Mesodermal cell (in vitro differentiated cells): Measurements from ENCODE around the gene BSG.
A peak's percentile ranks its signal among the peaks of the same experiment; 100 is the strongest.

Source experiments
- H3K27ac ChIP-seq: 2 replicates; pipeline ENCODE4 v1.7.0; 2013; ENCODE audit warnings: mild to moderate bottlenecking, low read depth, low read length, moderate library complexity; ENCODE audit not compliant: severe bottlenecking
- H3K36me3 ChIP-seq: 2 replicates; pipeline ENCODE4 v1.7.1; 2013; ENCODE audit warnings: mild to moderate bottlenecking, low read length, moderate library complexity; ENCODE audit not compliant: control insufficient read depth, insufficient read depth
- H3K4me1 ChIP-seq: one replicate; pipeline ENCODE4 v1.7.1; 2013; ENCODE audit warnings: mild to moderate bottlenecking, low read length; ENCODE audit not compliant: insufficient read depth, control insufficient read depth, poor library complexity, severe bottlenecking
- H3K4me3 ChIP-seq: 2 replicates; pipeline ENCODE4 v1.7.0; 2013; ENCODE audit warnings: low read length, control low read depth, mild to moderate bottlenecking; ENCODE audit not compliant: insufficient read depth, poor library complexity, severe bottlenecking; ENCODE audit errors: extremely low read depth
- H3K9me3 ChIP-seq: 2 replicates; pipeline ENCODE4 v1.7.1; 2013; ENCODE audit warnings: mild to moderate bottlenecking, low read length, moderate library complexity; ENCODE audit not compliant: control insufficient read depth
- WGBS, 2 experiments: methylation state at CpG; one replicate each; pipeline ENCODE4 v1.1.5; 2013; ENCODE audit warnings: missing lambda C conversion rate in 2 of 2; ENCODE audit not compliant: insufficient coverage in 2 of 2; 5-methylcytosine and 5-hydroxymethylcytosine counted together

The BSG gene

DNA sequence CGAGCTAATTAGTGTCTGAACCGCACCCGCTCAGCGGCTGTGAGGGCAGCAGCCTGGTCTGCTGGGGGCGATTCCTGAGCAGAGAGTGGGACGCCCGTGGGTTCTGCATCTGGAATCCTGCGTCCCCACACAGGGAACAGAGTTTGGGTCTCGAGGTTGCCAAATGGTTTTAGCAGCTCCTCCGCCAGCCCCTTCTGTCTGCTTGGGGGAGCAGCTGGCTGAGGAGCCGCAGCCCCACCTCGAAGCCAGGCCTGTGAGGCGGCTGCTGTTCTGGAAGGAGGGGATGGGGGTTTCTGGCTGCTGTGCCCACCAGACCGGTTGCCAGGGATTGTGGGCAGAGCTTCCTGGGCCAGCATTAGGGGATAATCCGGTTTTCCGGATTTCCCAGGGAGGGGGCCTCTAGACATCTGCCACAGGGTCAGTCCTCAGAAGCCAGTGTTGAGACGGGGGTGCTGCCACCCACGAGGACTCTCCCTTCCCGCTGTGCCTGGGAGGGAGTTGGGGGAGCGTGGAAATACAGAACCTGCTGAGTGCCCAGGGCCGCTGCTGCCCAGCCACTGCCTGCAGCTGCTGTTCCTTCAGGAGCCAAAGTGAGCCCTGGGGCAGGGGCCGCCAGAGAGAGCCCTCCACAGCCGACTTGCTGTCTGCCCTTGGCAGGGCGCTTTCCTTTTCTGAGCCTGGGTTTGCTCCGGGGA is 38.9 kb upstream of the BSG start:
- no peaks in the 10 kb centered on the region for H3K9me3 ChIP-seq
- 70 to 82% methylated on average over 20 to 24 of the region's 25 CpGs for WGBS, 2 experiments
- peaks cover 47% of the 10 kb centered on the region for H3K36me3 ChIP-seq
- peak overlapping the region; percentile 98 for H3K4me3 ChIP-seq
- peak overlapping the region; percentile 73 for H3K27ac ChIP-seq
- H3K4me1 ChIP-seq = peaks cover 11% of the 10 kb centered on the region

DNA sequence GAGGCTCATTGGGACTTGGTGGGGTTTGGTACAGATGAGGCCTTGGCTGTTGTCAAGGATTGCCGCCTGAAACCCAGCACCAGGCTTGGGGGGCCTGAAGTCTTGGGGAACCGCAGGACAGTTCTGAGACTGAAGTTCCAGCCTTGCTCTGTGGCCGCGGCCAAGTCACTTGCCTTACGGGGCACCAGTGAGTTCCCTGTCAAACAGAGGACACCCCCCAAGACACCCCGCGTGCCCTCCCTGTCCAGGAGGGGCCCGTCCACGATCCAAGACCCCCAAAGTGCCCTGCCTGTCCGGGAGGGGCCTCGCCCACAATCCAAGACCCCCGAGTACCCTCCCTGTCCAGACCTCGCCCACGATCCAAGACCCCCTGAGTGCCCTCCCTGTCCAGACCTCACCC is 38.3 kb upstream of the BSG start:
- H3K36me3 ChIP-seq = peaks cover 52% of the 10 kb centered on the region
- WGBS, 2 experiments = 95 to 100% methylated on average over 5 to 8 of the region's 14 CpGs
- no peak overlapping the region for H3K27ac ChIP-seq
- no peaks in the 10 kb centered on the region for H3K9me3 ChIP-seq
- H3K4me1 ChIP-seq = peaks cover 11% of the 10 kb centered on the region
- peak overlapping the region; percentile 98 for H3K4me3 ChIP-seq

DNA sequence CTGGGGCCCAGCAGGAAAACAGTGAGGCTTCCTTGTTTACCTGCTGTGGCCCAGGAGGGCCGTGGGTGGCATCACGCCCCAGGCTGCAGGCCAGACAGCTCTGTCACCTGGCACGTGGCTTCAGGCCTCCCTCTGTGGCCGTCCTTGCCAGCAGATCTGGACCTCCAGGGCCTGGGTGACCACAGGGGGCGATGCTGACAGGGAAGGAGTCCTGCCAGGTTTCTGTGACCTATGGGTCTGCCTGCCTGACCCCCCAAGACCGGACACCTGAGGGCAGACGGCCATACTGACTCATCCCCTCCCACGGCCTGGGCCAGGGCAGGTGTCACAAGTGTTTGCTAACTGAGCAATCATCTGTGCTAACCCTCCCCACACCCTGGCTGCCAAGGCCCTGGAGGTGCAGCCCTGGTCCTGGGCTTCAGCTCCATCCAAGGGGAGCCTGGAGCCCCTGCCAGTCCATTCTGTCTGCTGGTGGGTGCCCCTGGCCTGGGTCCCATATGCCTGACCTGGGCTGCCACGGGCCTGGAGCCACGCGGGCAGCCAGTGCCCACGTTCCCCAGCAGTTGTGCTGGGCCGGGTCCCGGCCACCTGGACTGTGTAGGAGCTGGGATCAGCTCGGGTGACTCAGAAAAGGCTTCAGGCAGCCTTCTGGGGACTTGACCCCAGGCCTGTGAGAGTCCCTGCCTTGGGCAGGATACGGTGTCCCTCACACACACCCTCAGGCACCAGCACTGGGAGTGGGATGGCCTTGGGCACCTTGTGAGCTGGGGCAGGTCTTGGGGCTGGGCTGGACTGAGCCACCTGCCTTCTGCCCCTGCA is 37.2 kb upstream of the BSG start:
- WGBS, 2 experiments = 84 to 85% methylated on average over 12 to 16 of the region's 16 CpGs
- no peaks in the 10 kb centered on the region for H3K9me3 ChIP-seq
- H3K36me3 ChIP-seq = peaks cover 61% of the 10 kb centered on the region
- no peak overlapping the region for H3K27ac ChIP-seq
- peaks cover 11% of the 10 kb centered on the region for H3K4me1 ChIP-seq
- no peak overlapping the region for H3K4me3 ChIP-seq

DNA sequence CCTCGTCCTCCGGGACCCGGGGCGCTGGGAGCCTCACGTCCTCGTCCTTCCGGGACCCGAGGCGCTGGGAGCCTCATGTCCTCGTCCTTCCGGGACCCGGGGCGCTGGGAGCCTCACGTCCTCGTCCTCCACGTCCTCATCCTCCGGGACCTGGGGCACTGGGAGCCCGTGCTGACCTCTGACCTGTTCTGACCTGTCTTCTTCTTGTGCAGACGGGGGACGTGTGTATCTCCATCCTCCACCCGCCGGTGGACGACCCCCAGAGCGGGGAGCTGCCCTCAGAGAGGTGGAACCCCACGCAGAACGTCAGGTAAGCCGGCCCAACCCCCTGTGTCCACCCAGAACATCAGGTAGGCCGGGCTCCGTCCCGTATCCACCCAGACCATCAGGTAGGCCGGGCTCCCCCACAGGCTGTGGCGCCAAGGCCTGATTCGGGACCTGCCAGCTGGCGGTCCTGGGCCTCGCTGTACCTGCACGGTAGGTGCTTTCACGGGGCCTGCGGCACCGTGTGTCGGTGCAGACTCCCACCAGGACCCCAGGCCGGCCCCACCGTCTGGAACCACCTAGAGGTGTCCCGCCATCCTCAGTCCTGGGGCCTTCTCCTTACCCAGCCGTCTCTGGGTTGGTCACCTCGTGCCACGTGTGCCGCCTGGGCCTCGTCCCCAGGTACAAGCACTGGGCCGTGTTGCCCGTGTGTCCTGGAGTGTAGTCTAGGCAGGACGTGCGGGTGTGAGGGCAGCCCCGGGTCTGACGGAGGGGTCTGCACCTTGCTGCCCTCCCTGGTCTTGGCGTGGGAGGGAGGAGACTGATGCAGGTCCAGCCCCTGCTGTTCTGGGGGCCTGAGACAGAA is 36.1 kb upstream of the BSG start:
- no peaks in the 10 kb centered on the region for H3K9me3 ChIP-seq
- H3K27ac ChIP-seq = no peak overlapping the region
- peaks cover 63% of the 10 kb centered on the region for H3K36me3 ChIP-seq
- WGBS, 2 experiments = 95 to 96% methylated on average over 53 to 55 of the region's 55 CpGs
- peaks cover 11% of the 10 kb centered on the region for H3K4me1 ChIP-seq
- H3K4me3 ChIP-seq = no peak overlapping the region

DNA sequence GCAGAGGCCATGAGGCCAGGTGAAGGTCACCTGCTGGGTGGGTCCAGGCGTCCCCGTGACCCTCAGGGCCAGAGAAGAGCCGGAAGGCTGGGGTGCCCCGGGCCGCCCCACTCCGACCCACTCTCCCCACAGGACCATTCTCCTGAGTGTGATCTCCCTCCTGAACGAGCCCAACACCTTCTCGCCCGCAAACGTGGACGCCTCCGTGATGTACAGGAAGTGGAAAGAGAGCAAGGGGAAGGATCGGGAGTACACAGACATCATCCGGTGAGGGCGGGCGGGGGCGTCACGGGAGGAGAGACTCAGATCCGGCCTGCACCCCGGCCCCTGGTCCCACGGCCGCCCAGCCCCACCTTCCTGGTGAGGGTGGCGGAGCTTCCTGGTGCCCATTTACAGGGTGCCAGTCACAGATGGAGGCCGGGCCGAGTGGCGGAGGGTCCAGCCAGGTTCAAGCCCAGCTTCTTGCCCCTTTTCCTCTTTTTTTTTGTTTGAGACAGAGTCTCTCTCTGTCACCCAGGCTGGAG is 35.5 kb upstream of the BSG start:
- no peaks in the 10 kb centered on the region for H3K9me3 ChIP-seq
- H3K36me3 ChIP-seq = peaks cover 70% of the 10 kb centered on the region
- peaks cover 11% of the 10 kb centered on the region for H3K4me1 ChIP-seq
- 93 to 99% methylated on average over 19 to 21 of the region's 26 CpGs for WGBS, 2 experiments
- no peak overlapping the region for H3K27ac ChIP-seq
- no peak overlapping the region for H3K4me3 ChIP-seq

DNA sequence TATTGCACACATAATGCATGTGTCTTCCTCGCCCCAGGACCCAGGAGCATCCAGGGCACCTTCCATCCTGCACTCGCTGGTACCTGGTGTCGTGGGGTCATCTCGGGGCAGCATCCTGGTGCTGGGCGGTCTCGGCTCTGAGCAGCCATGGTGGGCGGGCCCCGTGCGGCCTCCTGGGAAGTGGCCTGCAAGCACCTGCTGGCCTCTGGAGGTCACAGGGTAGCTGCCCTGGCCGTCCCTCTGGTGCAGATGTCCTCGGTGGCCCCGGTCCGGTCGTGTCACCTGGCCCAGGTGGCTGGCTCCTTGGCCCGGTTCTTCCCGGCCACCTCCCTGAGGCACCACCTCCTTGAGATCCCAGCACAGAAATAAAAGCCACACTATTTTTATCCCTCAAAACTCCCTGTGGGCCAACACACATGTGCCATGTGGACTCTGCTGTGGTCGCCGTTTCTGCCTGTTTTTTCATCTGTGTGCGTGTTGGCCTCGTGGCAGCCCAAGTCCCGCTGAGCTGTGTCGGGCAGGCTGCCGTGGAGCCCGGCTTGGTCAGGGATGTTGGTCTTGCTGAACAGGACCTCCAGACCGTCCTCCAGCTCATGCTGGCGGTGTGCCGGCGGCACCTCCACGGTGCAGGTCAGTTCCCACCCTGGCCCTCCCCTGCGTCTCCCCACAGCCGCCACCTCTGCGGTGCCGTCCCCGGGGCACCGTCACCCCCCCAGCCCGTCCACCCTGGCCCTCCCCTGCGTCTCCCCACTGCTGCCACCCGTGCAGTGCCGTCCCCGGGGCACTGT is 33.6 kb upstream of the BSG start:
- Histone ChIP-seq H3K36me3 (peaks cover 74% of the 10 kb centered on the region), H3K9me3 (no peaks in the 10 kb centered on the region), H3K27ac (no peak overlapping the region), H3K4me3 (no peak overlapping the region), H3K4me1 (peaks cover 4% of the 10 kb centered on the region)
- WGBS, 2 experiments = 95 to 97% methylated on average over 38 to 40 of the region's 40 CpGs

DNA sequence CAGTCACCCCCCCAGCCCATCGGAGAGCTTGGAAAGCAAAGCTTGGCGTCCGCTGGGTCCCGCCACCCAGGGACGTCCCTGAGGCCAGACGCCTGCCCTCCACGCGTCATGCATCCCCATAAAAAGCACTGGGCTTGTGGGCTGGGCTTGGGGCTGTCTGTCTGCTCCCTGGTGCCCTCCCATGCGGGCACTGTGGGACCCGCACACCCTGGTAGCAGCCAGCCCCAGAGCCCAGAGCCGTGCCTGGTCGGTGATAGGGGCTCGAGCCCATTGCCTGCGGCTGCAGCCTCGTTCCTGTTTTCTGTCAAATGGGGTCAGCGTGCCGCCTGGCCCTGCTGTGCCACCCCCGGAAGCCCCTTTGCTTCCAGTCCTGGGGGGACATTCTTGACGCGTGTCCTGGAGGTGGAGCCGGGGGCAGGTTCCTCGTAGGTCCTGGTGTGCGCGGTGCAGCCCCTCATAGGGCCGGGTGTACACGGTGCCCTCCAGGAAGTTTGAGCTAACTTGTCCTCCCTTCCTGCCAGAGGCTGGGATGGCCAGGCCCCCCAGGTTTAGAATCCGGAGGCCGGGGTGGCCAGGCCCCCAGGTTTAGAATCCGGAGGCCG is 32.9 kb upstream of the BSG start:
- no peaks in the 10 kb centered on the region for H3K9me3 ChIP-seq
- WGBS, 2 experiments = 89 to 93% methylated on average over 26 to 28 of the region's 30 CpGs
- H3K4me3 ChIP-seq = no peak overlapping the region
- H3K27ac ChIP-seq = no peak overlapping the region
- H3K4me1 ChIP-seq = no peaks in the 10 kb centered on the region
- H3K36me3 ChIP-seq = peaks cover 68% of the 10 kb centered on the region

DNA sequence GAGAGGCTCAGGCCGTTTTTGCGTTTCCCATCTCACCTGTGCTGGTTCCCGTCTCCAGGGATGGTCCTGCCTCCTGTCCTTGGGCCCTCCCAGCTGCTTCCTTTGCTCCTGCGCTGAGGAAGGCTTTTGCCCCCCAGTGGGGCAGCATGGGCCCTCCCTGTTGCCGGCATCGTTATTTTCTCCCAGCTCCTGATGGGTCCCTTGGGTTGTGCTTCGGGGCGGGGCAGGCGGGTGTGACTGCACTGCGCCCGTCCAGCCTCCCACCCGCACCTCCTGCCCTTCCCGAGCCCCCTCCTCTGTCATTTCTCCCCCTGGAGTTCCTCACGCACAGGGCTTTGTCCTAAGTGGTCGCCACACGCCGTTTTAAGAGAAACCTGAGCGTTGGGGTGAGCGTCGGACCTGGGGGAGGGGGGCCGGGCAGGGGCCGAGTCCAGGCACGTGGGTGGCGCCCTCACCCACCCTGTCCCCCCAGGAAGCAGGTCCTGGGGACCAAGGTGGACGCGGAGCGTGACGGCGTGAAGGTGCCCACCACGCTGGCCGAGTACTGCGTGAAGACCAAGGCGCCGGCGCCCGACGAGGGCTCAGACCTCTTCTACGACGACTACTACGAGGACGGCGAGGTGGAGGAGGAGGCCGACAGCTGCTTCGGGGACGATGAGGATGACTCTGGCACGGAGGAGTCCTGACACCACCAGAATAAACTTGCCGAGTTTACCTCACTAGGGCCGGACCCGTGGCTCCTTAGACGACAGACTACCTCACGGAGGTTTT is 31.3 kb upstream of the BSG start:
- H3K4me1 ChIP-seq = no peaks in the 10 kb centered on the region
- H3K4me3 ChIP-seq = no peak overlapping the region
- no peak overlapping the region for H3K27ac ChIP-seq
- H3K9me3 ChIP-seq = no peaks in the 10 kb centered on the region
- WGBS, 2 experiments = 94 to 96% methylated on average over 45 to 51 of the region's 51 CpGs
- H3K36me3 ChIP-seq = peaks cover 57% of the 10 kb centered on the region

DNA sequence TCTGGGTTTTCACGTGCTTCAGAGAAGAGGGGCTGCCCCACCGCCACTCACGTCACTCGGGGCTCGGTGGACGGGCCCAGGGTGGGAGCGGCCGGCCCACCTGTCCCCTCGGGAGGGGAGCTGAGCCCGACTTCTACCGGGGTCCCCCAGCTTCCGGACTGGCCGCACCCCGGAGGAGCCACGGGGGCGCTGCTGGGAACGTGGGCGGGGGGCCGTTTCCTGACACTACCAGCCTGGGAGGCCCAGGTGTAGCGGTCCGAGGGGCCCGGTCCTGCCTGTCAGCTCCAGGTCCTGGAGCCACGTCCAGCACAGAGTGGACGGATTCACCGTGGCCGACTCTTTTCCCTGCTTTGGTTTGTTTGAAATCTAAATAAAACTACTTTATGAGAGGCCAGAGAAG is 30.7 kb upstream of the BSG start:
- Histone ChIP-seq H3K36me3 (peaks cover 50% of the 10 kb centered on the region), H3K9me3 (no peaks in the 10 kb centered on the region), H3K27ac (no peak overlapping the region), H3K4me1 (no peaks in the 10 kb centered on the region), H3K4me3 (no peak overlapping the region)
- WGBS, 2 experiments = 95 to 96% methylated on average over 12 to 26 of the region's 26 CpGs
